Measurements from ENCODE around the gene TMEM232. TPM values are rescaled to one million over a fixed set of nuclear protein-coding genes. Genes with fewer than 3 reads are reported as not detected.

Gene TMEM232
- total RNA-seq, 2 experiments from 2014 or later, result 1.5 to 2.9 TPM

DNA sequence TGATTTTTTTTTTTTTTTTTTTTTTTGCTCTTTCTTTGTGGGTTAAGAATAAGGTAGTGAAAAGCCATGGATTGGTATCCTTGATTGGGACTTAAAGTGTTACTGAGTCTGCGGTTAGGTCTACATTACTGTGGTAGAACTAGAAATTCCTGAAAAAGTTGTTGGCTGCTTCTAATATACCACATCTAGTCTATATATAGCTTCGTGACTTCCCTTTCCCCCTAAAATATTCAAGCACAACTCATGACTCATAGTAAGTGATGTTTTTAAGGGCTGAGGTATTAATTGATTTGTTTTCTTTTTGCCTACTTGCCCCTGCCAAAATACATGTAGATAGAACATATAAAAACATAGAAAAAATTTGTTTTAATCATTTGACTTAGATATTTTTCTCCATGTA, 247.6 kb downstream of the TMEM232 start:
- no TSS peak for BruUV-seq (replicated peaks)
- intact Hi-C loops (cut with micrococcal nuclease; ENCODE audit: unreplicated experiment), result no loop called here
- TF ChIP-seq, protein P1, sequence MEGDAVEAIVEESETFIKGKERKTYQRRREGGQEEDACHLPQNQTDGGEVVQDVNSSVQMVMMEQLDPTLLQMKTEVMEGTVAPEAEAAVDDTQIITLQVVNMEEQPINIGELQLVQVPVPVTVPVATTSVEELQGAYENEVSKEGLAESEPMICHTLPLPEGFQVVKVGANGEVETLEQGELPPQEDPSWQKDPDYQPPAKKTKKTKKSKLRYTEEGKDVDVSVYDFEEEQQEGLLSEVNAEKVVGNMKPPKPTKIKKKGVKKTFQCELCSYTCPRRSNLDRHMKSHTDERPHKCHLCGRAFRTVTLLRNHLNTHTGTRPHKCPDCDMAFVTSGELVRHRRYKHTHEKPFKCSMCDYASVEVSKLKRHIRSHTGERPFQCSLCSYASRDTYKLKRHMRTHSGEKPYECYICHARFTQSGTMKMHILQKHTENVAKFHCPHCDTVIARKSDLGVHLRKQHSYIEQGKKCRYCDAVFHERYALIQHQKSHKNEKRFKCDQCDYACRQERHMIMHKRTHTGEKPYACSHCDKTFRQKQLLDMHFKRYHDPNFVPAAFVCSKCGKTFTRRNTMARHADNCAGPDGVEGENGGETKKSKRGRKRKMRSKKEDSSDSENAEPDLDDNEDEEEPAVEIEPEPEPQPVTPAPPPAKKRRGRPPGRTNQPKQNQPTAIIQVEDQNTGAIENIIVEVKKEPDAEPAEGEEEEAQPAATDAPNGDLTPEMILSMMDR (conservative IDR thresholded peaks at IDR 0.05; ENCODE audit: low read length), result no peak
- TF ChIP-seq EZH2phosphoT487 (IDR thresholded peaks at IDR 0.05; ENCODE audit: borderline replicate concordance, low read depth, low read length), result no peak
- Histone ChIP-seq H3K79me2 (ENCODE audit: insufficient read depth, low read depth, low read length) (no peaks in the 10 kb centered on the region), H3K27ac (ENCODE audit: low read depth, low read length, poor library complexity, severe bottlenecking) (no peak overlapping the region), H3K4me1 (ENCODE audit: insufficient read depth, low read length, poor library complexity, severe bottlenecking) (no peaks in the 10 kb centered on the region), H3K9me3 (ENCODE audit: low read length) (no peaks in the 10 kb centered on the region), H4K20me1 (ENCODE audit: insufficient read depth, low read length) (no peaks in the 10 kb centered on the region), H3K4me3 (ENCODE audit: low read depth, low read length, poor library complexity, severe bottlenecking) (no peak overlapping the region), H2AFZ (ENCODE audit: low read length) (no peak overlapping the region), H3K36me3 (ENCODE audit: insufficient read depth, low read length) (no peaks in the 10 kb centered on the region), H3K9me2 (ENCODE audit: insufficient read depth, low read length) (no peaks in the 10 kb centered on the region), H3K4me2 (ENCODE audit: low read length) (no peak overlapping the region)
- ChIA-PET POLR2A (interaction anchor here (0.7 kb wide), 1 partner anchor 85 kb away, joined by 3 read pairs; no protein-coding TSS in a partner anchor), CTCF (ENCODE audit: unreplicated experiment) (no interaction called here)
- DNase-seq (ENCODE audit: low spot score), result no peak

DNA sequence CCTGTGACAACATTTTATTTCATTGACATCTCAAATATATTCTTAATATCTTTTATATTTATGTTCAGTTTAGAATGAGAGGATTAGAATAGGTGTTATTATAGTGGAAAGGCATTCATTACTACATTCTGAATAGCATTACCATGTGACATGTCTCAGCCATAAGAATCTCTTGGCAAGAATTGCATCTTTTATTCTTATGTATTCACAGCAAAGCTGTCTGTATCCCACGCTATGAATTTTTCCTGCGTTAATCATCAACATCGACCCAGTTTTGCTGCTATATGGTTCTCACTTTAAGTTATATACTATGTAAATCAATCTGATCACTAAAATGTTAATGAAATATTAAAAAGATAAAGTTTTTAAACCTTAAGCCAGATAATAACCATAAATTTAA, 248.6 kb downstream of the TMEM232 start:
- Histone ChIP-seq H4K20me1 (ENCODE audit: insufficient read depth, low read length) (no peaks in the 10 kb centered on the region), H3K9me2 (ENCODE audit: insufficient read depth, low read length) (no peaks in the 10 kb centered on the region), H3K4me3 (ENCODE audit: low read depth, low read length, poor library complexity, severe bottlenecking) (no peak overlapping the region), H3K27ac (ENCODE audit: low read depth, low read length, poor library complexity, severe bottlenecking) (no peak overlapping the region), H2AFZ (ENCODE audit: low read length) (no peak overlapping the region), H3K4me2 (ENCODE audit: low read length) (no peak overlapping the region), H3K9me3 (ENCODE audit: low read length) (no peaks in the 10 kb centered on the region), H3K36me3 (ENCODE audit: insufficient read depth, low read length) (no peaks in the 10 kb centered on the region), H3K79me2 (ENCODE audit: insufficient read depth, low read depth, low read length) (no peaks in the 10 kb centered on the region), H3K4me1 (ENCODE audit: insufficient read depth, low read length, poor library complexity, severe bottlenecking) (no peaks in the 10 kb centered on the region)
- ChIA-PET CTCF (ENCODE audit: unreplicated experiment) (no interaction called here), POLR2A (no interaction called here)
- intact Hi-C loops (cut with micrococcal nuclease; ENCODE audit: unreplicated experiment), result no loop called here
- no TSS peak for BruUV-seq (replicated peaks)
- DNase-seq (ENCODE audit: low spot score), result no peak
- no peak for TF ChIP-seq EZH2phosphoT487 (IDR thresholded peaks at IDR 0.05; ENCODE audit: borderline replicate concordance, low read depth, low read length)
- TF ChIP-seq, protein P1 (conservative IDR thresholded peaks at IDR 0.05; ENCODE audit: low read length), result no peak

DNA sequence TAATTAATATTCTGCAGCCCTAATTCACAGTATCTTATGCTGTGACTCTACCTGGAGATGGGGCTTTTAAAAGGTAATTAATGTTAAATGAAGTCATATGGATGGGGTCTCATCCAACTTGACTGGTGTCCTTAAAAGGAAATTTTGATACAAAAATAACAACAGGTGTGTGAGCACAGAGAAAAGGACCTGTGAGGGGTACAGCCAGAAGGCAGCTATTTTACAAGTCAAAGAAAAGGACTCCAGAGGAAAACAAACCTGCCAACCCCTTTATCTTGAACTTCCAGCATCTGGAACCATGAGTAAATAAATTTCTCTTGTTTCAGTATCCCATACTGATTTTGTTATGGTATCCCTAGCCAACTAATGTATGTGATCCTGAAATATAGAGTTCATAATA, 250.3 kb downstream of the TMEM232 start:
- Histone ChIP-seq H3K79me2 (ENCODE audit: insufficient read depth, low read depth, low read length) (no peaks in the 10 kb centered on the region), H3K4me3 (ENCODE audit: low read depth, low read length, poor library complexity, severe bottlenecking) (no peak overlapping the region), H3K36me3 (ENCODE audit: insufficient read depth, low read length) (no peaks in the 10 kb centered on the region), H2AFZ (ENCODE audit: low read length) (no peak overlapping the region), H3K9me3 (ENCODE audit: low read length) (peaks cover 2% of the 10 kb centered on the region; the same call in 1 of the 2 replicates), H3K4me2 (ENCODE audit: low read length) (no peak overlapping the region), H3K27ac (ENCODE audit: low read depth, low read length, poor library complexity, severe bottlenecking) (no peak overlapping the region), H3K9me2 (ENCODE audit: insufficient read depth, low read length) (no peaks in the 10 kb centered on the region), H4K20me1 (ENCODE audit: insufficient read depth, low read length) (no peaks in the 10 kb centered on the region), H3K4me1 (ENCODE audit: insufficient read depth, low read length, poor library complexity, severe bottlenecking) (no peaks in the 10 kb centered on the region)
- ChIA-PET CTCF (ENCODE audit: unreplicated experiment) (no interaction called here), POLR2A (no interaction called here)
- no TSS peak for BruUV-seq (replicated peaks)
- TF ChIP-seq EZH2phosphoT487 (IDR thresholded peaks at IDR 0.05; ENCODE audit: borderline replicate concordance, low read depth, low read length), result no peak
- TF ChIP-seq, protein P1 (conservative IDR thresholded peaks at IDR 0.05; ENCODE audit: low read length), result no peak
- DNase-seq (ENCODE audit: low spot score), result no peak
- intact Hi-C loops (cut with micrococcal nuclease; ENCODE audit: unreplicated experiment), result no loop called here

Data from OCI-LY7 (cell line).